ENCODE measurements around the gene KLK5. TPM values are rescaled to one million over a fixed set of nuclear protein-coding genes. Genes with fewer than 3 reads are reported as not detected.

KLK5 gene
- total RNA-seq, 2 donors from 2014 or later = not detected

DNA sequence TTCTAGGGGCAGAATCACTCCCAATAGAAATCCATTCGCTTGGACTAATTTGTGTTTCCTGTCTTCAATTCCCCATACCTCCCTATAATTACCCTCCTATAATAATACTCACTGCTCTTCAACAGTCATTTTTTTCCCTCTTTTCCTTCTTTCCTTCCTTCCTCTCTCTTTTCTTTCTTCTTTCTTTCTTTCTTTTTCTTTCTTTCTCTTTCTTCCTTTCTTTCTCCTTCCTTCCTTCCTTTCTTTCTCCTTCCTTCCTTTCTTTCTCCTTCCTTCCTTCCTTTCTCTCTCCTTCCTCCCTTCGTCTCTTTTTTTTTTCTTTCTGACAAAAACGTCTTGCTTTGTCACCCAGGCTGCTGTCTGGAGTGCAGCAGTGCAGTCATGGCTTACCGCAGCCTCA is 8.0 kb downstream of the KLK5 start:
- TF ChIP-seq CTCF (IDR thresholded peaks at IDR 0.05) = no peak
- no peaks in the 10 kb centered on the region for H3K36me3 ChIP-seq
- H3K27ac ChIP-seq = no peak overlapping the region
- no peaks in the 10 kb centered on the region for H3K9me3 ChIP-seq
- no peak overlapping the region for H3K4me3 ChIP-seq
- DNase-seq (ENCODE audit: low spot score) (no peak), ATAC-seq (ENCODE audit: insufficient number of reproducible peaks, low FRiP score, low read depth) (no peak)
- no peaks in the 10 kb centered on the region for H3K27me3 ChIP-seq (replicated peaks; ENCODE audit: insufficient read depth)
- H3K4me1 ChIP-seq (ENCODE audit: control insufficient read depth in 1 of 2, low read depth in 2 of 2) = no peaks in the 10 kb centered on the region

DNA sequence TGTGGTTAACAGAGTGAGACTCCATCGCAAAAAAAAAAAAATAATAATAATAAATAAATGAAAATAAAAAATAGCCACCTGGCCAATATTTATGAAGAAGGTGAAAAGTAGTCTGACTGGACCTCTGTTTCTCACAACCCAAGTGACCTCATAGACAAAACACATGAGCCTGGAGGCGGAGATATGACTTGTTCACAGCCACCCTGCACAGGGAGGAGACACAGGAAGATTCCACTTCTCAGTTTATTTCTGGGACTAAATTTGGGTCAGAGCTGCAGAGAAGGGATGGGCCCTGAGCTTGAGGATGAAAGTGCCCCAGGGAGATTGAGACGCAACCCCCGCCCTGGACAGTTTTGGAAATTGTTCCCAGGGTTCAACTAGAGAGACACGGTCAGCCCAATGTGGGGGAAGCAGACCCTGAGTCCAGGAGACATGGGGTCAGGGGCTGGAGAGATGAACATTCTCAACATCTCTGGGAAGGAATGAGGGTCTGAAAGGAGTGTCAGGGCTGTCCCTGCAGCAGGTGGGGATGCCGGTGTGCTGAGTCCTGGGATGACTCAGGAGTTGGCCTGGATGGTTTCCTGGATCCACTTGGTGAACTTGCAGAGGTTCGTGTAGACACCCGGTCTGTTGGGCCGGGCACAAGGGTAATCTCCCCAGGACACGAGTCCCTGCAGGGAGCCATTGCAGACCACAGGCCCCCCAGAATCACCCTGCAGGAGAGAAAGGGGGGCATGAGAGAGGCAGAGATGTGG is 9.6 kb downstream of the KLK5 start:
- no peak overlapping the region for H3K27ac ChIP-seq
- ATAC-seq (ENCODE audit: insufficient number of reproducible peaks, low FRiP score, low read depth) (no peak), DNase-seq (ENCODE audit: low spot score) (no peak)
- TF ChIP-seq CTCF (IDR thresholded peaks at IDR 0.05) = no peak
- no peaks in the 10 kb centered on the region for H3K36me3 ChIP-seq
- no peaks in the 10 kb centered on the region for H3K27me3 ChIP-seq (replicated peaks; ENCODE audit: insufficient read depth)
- H3K4me1 ChIP-seq (ENCODE audit: control insufficient read depth in 1 of 2, low read depth in 2 of 2) = no peaks in the 10 kb centered on the region
- H3K4me3 ChIP-seq = no peak overlapping the region
- no peaks in the 10 kb centered on the region for H3K9me3 ChIP-seq

GRCh38 chr19:50939596-50939995 is 13.2 kb downstream of the KLK5 start:
- H3K4me3 ChIP-seq = no peak overlapping the region
- no peaks in the 10 kb centered on the region for H3K9me3 ChIP-seq
- DNase-seq (ENCODE audit: low spot score) (no peak), ATAC-seq (ENCODE audit: insufficient number of reproducible peaks, low FRiP score, low read depth) (no peak)
- H3K27me3 ChIP-seq (replicated peaks; ENCODE audit: insufficient read depth) = no peaks in the 10 kb centered on the region
- H3K27ac ChIP-seq = no peak overlapping the region
- no peaks in the 10 kb centered on the region for H3K36me3 ChIP-seq
- TF ChIP-seq CTCF (IDR thresholded peaks at IDR 0.05) = no peak
- H3K4me1 ChIP-seq (ENCODE audit: control insufficient read depth in 1 of 2, low read depth in 2 of 2) = no peaks in the 10 kb centered on the region

DNA sequence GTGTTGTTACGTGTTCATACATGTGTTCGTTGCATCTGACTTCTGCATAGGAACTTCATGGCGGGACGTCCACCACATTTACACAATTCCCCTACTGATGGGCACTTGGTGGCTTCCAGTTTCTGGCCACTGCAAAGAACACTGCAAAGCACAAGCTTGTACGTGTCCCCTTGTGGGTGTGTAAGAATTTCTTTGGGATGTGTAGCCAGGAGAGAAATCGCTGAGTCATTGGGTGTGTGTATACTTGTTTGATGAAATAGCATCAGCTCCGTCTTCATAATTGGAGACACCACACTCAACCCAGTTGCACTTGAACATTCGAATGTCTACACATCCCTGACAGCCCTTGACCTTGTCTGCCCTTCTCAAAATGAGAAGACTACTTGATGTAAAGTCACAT is 19.2 kb downstream of the KLK5 start:
- Histone ChIP-seq H3K27ac (no peak overlapping the region), H3K27me3 (replicated peaks; ENCODE audit: insufficient read depth) (no peaks in the 10 kb centered on the region), H3K36me3 (no peaks in the 10 kb centered on the region), H3K4me3 (no peak overlapping the region), H3K4me1 (ENCODE audit: control insufficient read depth in 1 of 2, low read depth in 2 of 2) (no peaks in the 10 kb centered on the region), H3K9me3 (no peaks in the 10 kb centered on the region)
- no peak for TF ChIP-seq CTCF (IDR thresholded peaks at IDR 0.05)
- no peak for DNase-seq (ENCODE audit: low spot score)
- no peak for ATAC-seq (ENCODE audit: insufficient number of reproducible peaks, low FRiP score, low read depth)

DNA sequence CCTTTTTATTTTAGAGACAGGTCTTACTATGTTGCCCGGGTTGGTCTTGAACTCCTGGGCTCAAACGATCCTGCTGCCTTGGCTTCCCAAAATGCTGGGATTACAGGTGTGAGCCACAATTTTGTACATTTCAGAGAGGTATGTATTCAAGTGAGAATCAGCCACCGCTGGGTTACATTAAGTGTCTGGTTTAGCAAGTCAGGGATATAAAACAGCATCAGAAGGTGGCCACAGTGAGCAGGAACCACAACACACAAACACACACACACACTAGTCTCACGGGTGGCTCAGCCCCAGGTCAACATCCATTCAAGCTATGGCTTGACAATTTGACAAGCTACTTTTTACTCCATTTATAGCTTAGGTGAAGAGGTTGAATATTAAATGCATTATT is 20.2 kb downstream of the KLK5 start:
- Histone ChIP-seq H3K27ac (no peak overlapping the region), H3K27me3 (replicated peaks; ENCODE audit: insufficient read depth) (no peaks in the 10 kb centered on the region), H3K36me3 (no peaks in the 10 kb centered on the region), H3K4me3 (no peak overlapping the region), H3K4me1 (ENCODE audit: control insufficient read depth in 1 of 2, low read depth in 2 of 2) (no peaks in the 10 kb centered on the region), H3K9me3 (no peaks in the 10 kb centered on the region)
- no peak for TF ChIP-seq CTCF (IDR thresholded peaks at IDR 0.05)
- DNase-seq (ENCODE audit: low spot score) (no peak), ATAC-seq (ENCODE audit: insufficient number of reproducible peaks, low FRiP score, low read depth) (no peak)

All from thoracic aorta (tissue), 2 donors.